Kidney glomerular epithelial cell (primary cell): ENCODE results near the gene TSHZ3.

ENCODE experiments used
- DNase-seq: peaks from one replicate; lab custom pipeline; 2025; lab: John Stamatoyannopoulos, UW

The TSHZ3 gene

DNA sequence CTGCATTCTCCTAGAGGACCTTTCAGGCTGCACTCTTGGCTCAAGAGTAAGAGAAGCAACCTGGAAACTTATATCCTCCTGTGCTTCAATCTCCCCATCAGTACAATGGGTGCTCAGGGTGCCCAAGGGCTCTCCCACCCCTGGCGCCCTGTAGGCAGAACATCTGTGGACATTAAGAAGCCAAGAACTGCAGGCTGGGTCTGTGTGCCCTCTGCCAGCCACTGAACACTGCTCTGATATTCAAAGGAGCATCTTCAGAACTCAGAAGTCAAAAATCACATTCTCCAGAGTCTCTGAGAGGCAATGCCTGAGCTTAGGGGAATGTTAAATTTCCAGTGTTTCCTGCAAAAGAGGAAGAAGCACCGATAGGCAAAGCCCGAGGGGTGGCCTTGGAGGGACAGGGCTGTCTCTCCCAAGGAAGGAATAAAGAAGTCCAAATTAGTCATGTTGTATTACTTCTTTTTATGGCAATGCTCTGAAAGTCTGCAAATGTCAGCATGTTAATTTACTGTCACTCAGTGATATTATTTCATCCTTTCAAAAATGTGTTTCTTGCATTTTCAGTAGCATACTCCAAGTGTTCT lies 88.1 kb downstream of the TSHZ3 start:
- DNase-seq = no peak

DNA sequence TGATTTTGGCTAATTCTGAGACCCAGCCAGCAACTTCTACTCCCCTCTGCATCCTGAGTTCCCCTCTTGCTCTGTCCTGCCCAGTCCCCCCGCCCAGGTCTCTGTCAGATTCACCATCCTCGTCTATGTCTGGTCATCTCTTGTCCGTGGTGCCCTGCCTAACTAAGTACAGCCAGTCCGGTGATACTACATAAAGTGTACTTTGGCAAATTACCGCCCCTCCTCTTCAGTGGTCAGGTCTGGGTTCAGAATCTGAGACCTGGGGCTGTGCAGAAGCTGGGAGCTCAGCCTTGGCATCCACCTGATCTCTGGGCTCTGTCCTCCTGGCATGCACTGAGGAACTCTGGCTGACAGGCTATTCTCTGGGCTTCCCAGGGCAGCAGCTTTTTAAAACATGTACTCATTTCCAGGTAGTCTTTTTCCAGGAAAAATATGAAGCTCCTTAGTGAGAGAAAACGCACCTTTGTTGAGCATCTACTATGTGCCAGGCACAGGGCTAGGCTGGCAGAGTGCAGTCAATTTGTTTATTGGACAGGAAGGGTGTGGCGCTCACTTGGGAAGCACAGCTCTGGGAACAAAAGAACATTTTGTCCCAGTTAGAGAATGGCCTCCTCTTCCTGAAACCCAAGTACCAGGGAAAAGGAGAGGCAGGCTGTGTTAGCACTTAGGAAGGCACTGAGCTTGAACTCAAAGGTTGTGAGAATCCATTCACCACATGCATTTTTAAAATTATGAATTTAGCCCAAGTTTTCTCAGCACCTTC lies 88.9 kb downstream of the TSHZ3 start:
- DNase-seq = no peak

DNA sequence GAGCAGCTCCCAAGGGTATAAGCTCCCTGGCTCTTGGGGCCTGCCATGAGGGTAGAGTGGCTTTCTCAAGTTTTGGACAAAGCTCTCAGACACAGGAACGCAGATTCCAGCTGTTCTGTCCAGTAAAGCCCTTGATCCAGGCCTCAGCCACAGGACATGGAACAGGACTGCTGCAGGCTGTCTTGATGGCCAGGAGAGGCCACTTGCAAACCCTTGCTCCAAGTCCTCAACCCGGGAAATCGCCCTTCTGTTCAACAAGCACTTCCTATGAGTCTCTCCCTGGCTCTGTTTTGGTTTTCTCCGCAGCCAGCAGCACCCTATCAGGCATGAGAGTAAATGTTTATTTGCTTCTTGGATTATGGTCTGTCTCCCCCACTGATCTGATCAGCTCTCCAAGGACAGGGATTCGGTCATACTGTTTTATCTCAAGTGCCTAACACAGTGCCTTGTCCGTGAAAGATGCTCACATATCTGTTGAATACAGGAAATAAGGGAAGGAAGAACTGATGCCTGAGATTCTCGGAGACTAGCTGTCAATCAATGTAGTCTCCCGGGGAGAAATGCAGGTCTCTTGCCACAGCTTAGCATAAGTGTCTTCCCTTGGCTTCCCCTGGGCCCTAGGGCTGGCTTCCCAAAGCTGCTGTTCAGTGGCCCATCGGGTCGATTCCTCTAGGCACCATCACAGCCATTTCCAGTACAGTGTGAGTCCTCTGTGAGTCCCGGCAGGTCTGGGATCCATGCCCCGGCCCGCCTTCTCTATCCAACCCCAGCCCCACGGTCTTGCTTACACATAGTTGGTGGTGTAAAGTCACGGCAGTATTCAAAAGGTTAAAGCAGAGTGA lies 90.8 kb downstream of the TSHZ3 start:
- DNase-seq = no peak

GRCh38 chr19:31257426-31258130 lies 91.7 kb downstream of the TSHZ3 start:
- DNase-seq = no peak

GRCh38 chr19:31257025-31257424 lies 92.2 kb downstream of the TSHZ3 start:
- no peak for DNase-seq

DNA sequence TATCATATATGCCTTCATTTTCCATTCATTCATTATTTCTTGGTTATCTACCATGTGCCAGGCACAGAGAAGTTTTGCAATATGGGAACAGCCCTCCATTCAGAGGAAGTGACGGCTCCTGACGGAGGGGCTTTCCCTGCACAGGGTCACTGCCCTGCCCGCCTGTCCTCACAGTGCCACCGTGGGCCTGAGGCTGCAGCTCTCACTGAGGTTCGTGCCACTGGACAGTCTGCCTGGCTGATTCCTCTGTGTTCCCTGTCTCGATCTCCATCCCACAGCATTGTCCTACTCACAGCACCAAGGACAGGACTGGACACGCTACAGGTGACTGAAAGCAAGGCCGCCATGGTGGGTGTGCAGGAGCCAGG lies 92.7 kb downstream of the TSHZ3 start:
- DNase-seq = no peak

- no peak for DNase-seq
These were observed 93.2 kb downstream of the TSHZ3 start for GRCh38 chr19:31255831-31256592.

GRCh38 chr19:31255174-31255799 lies 93.9 kb downstream of the TSHZ3 start:
- no peak for DNase-seq

GRCh38 chr19:31254611-31255010 lies 94.6 kb downstream of the TSHZ3 start:
- no peak for DNase-seq

DNA sequence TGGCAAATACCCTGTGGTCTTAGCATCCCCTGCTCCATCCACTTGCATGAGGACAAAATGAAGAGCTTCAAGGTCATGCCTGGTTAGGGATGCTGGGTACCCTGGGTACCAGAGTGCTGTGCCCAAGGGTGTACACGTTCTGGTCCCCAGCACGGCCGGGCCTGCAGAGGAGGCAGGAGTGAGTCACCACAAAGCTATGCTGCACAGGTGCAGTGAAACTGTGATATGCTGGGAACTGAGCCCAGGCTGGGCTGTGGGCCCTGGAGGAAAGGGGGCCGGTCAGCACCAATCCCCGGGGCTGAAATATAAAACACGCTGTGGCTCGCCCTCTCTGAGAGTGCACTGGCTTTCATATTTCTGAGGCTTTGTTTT lies 95.1 kb downstream of the TSHZ3 start:
- DNase-seq = no peak

GRCh38 chr19:31253526-31254179 lies 95.6 kb downstream of the TSHZ3 start:
- DNase-seq = no peak

DNA sequence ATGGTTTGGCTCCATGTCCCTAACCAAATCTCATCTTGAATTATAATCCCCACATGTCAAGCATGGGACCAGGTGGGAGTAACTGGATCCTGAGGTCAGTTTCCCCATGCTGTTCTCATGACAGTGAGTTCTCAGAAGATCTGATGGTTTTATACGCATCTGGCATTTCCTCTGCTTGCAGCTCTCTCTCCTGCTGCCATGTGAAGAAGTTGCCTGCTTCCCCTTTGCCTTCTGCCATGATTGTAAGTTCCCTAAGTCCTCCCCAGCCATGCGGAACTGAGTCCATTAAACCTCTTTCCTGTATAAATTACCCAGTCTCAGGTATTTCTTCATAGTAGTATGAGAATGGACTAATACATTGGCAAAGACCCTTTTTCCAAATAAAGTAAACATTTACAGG lies 96.8 kb downstream of the TSHZ3 start:
- DNase-seq = no peak

DNA sequence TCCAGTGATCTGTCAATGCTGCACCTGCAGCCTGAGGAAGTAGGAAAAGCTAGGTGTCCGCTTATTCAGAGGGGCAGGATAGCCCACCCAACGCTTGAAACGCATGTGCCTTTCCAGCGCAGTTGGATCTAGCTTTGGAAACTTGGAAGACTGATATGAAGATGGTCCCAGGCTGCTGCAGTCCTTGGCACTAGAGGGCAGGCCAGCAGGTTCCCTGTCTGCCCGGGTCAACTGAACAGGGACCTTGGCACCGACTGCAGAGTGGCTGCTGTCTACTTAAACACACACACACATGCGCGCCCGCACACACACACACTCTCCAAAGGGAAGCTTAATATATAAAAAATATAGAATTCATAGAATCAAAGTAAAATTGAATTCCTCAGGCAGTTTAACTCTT lies 100.0 kb downstream of the TSHZ3 start:
- no peak for DNase-seq

DNA sequence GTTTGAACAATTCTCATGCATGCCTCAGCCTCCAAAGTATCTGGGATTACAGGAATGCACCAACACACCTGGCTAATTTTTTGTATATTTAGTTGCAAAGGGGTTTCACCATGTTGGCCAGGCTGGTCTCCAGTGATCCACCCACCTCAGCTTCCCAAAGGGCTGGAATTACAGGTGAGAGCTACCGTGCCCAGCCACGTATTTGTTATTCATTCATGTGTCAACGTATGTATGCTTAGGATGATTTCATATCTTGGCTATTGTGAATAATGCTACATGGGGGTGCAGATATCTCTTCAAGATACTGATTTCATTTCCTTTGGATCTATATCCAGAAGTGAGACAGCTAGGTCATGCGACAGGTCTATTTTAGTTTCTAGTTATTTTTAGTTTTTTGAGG lies 113.4 kb downstream of the TSHZ3 start:
- no peak for DNase-seq

DNA sequence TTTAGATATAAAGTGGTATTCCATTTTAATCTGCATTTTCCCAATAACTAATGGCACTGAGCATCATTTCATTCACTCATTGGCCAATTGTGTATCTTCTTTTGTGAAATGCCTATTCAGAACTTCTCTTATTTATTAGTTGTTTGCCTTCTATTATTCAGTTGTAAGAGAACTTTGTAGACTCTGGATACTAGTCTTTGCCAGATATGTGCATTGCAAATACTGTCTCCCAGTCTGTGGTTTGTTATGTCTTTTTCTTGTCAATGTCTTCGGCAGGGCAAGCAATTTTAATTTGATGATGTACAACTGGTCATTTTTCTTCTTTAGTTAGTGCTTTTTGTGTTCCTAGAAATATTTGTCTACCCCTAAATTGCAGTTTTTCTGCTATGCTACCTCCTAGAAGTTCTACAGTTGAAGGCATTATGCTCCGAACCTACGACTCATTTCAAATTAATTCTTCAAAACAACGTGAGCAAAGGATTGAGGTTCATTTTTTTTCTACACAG lies 115.9 kb downstream of the TSHZ3 start:
- no peak for DNase-seq

- no peak for DNase-seq
These were observed 116.4 kb downstream of the TSHZ3 start for GRCh38 chr19:31232871-31233270.

DNA sequence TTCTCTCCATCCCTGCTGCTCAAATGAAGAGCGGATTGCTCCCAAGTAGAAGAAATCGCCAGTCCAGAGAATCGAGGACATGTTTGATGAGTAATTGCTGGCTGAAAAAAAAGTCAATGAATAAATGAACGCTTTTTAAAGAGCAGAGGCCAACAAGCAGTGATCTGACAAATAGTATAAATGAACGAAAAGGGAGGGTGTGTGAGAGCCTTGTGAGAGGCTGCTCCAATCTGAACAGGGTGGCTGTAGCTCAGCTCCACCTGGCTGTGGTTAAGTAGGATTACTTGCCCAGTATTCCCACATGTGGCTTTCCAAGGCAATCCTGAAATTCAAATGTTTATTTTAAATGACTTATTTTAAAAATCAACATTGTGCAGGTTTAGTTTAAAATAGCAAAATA lies 117.1 kb downstream of the TSHZ3 start:
- no peak for DNase-seq

DNA sequence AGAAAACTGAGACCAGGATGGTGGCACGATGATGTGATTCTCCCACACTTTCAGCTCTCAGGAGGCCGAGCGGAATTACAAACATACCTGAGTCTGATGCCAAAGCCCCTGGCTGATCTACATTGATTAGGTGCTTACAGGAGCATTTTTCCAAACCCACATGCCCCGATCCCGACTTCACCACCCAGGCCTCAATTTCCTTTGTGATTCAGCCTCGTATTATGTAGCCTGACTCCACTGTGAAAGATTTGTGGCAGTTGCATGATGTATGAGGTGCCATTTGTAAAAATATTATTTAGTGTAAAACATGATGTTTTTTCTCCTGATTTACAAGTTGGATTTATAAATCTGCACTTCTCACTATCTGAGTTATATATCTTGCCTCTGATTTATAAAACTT lies 118.0 kb downstream of the TSHZ3 start:
- no peak for DNase-seq

DNA sequence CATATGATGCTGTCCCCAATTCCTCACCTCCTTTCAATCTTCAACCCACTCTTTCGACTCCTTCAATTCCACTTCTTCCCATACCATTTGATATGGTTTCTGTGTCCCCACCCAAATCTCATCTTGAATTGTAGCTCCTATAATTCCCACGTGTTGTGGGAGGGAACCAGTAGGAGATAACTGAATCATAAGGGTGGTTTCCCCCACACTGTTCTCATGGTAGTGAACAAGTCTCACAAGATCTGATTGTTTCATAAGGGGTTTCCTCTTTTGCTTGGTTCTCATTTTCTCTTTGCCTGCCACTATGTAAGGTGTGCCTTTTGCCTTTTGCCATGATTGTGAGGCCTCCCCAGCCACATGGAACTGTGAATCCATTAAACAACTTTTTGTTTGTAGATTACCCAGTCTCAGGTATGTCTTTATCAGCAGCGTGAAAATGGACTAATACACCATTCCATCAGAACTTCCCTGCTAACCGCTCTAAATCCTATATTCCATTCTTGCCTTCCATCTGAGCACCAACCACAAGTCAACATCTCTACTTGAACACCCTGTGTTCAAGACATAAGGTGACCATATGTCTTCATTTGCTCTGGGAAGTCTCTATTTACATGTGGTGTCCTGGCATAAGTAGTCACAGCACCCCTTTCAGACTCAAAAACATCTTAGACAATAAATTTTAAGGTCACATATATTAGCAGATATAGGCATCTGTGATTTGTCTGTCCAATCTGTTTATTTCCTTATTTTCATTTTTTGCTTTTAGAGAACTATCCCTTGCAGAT lies 122.9 kb downstream of the TSHZ3 start:
- DNase-seq = no peak
